Testis (tissue), 2 donors: Measurements from ENCODE around the gene NUBP2.

Experiments used
- CTCF ChIP-seq, 3 experiments: fragments of 450-650 bp in 2 of 3; fragments of 200-600 bp in 1 of 3; sonication (generic) in 1 of 3; IDR thresholded peaks; one replicate each; pipeline ENCODE4 v1.5.1; 2016 to 2019; ENCODE audit warnings: antibody characterized with exemption in 3 of 3, mild to moderate bottlenecking in 2 of 3, moderate library complexity in 1 of 3
- POLR2A ChIP-seq: fragments of 450-650 bp; IDR thresholded peaks from one replicate; pipeline ENCODE4 v1.6.1; 2017; ENCODE audit warnings: antibody characterized with exemption, mild to moderate bottlenecking, moderate library complexity

- TF ChIP-seq CTCF (IDR thresholded peaks at IDR 0.05), result no peak
- no peak for TF ChIP-seq POLR2A
These were observed 9.4 kb downstream of the NUBP2 start for GRCh38 chr16:1791943-1792812.
